Measurements from ENCODE around the gene CRLF2. TPM values are rescaled to one million over a fixed set of nuclear protein-coding genes. Genes with fewer than 3 reads are reported as not detected.
"Not testable (repeated sequence)": the region's sequence is repeated elsewhere in the genome, so short reads cannot be mapped to it uniquely, and the experiment has no call there.

Gene CRLF2
- polyA plus RNA-seq, 1 donor from 2014 or later, result not detected

DNA sequence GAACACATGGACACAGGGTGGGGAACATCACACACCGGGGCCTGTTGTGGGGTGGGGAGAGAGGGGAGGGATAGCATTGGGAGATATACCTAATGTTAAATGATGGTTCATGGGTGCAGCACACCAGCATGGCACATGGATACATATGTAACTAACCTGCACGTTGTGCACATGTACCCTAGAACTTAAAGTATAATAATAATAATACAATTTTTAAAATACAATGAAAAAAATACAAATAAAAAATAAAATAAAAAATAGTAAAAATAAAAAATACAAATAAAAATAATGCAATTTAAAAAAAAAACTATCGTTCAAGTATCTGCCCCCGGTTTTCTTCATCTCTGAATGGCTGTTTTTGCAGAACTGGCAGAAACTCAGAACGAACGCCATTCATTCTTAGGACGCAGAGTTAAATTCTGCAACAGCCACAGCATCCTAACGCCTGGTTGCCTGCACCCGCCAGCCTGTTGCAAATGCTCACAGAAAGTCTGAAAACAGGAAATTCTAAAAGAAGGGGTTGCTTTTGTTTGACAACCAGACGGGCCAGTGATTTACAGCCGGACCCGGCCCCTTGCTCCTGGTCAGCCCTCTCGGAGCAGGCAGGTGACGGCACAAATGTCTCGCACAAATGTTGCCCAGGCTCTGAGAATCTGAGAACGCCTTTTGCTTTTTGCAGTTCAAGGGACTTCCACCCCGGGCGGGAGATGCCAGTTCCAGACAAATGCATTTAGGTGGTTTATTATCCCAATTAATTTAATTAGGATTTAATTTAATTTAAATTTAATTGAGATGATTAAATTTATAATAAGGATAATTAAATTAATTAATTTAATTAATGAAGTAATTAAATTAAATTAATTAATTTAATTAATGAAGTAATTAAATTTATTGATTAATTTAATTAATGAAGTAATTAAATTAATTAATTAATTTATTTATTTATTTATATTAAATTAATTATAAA is 47.8 kb downstream of the CRLF2 start:
- H3K9me3 Mint-ChIP-seq, result peaks cover 0 to 1% (median 0%) of the 10 kb centered on the region in 3 donors
- peaks cover 0 to 2% (median 0%) of the 10 kb centered on the region in 3 donors for H3K4me1 Mint-ChIP-seq
- peaks cover 9% of the 10 kb centered on the region for H3K27me3 Mint-ChIP-seq
- no peaks in the 10 kb centered on the region for H3K36me3 Mint-ChIP-seq
- no peak overlapping the region for H3K27ac Mint-ChIP-seq
- no peak overlapping the region for H3K4me3 Mint-ChIP-seq

DNA sequence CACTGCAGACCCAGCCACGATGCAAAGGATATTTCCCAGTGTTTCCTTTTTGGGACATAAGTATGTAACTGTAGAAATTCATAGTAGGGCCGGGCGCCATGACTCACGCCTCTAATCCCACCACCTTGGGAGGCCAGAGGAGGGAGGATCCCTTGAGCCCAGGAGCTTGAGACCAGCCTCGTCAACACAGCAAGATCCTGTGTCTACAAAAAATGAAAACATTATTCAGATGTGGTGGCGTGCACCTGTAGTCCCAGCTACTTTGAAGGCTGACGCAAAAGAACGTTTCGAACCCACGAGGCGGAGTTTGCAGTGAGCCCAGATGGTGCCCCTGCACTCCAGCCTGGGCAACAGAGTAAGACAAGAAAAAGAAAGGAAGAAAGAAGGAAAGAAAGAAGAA is 49.2 kb downstream of the CRLF2 start:
- Mint-ChIP-seq H3K27me3 (peaks cover 9% of the 10 kb centered on the region), H3K9me3 (peaks cover 0 to 5% (median 0%) of the 10 kb centered on the region in 3 donors), H3K4me1 (peaks cover 0 to 2% (median 0%) of the 10 kb centered on the region in 3 donors), H3K27ac (no peak overlapping the region), H3K4me3 (peak overlapping the region in 1 of 4 donors; percentile 65), H3K36me3 (no peaks in the 10 kb centered on the region)

DNA sequence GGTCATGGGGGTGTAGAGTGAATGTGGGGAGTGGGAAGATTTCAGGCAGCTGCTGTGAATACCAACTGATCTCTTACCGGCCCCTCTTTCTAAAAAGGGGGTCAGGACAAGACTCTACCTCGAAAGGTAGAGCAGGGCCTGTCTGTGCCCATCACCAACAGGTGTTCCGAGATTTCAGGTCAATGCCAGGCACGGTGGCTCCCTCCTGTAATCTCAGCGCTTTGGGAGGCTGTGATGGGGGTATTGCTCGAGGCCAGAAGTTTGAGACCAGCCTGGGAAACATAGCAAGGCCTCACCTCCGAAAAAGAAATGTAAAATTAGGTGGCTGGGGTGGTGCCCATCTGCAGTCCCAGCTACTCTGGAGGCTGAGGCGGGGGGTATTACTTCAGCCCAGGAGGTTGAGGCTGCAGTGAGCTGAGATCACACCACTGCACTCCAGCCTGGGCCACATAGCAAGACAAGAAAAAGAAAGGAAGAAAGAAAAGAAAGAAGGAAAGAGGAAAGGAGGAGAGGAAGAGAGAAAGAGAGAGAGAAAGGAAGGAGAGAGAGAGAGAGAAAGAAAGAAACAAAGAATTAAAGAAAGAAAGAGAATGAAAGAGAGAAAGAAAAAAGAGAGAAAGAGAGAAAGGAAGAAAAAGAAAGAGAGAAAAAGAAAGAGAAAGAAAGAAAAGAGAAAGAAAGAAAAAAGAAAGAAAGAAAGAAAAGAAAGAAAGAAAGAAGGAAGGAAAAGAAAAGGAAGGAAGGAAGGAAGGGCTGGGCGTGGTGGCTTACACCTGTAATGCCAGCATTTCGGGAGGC is 50.1 kb downstream of the CRLF2 start:
- Mint-ChIP-seq H3K36me3 (no peaks in the 10 kb centered on the region), H3K27me3 (peaks cover 9% of the 10 kb centered on the region), H3K27ac (no peak overlapping the region), H3K4me3 (no peak overlapping the region), H3K4me1 (peaks cover 0 to 2% (median 0%) of the 10 kb centered on the region in 3 donors), H3K9me3 (peaks cover 0 to 5% (median 0%) of the 10 kb centered on the region in 3 donors)

DNA sequence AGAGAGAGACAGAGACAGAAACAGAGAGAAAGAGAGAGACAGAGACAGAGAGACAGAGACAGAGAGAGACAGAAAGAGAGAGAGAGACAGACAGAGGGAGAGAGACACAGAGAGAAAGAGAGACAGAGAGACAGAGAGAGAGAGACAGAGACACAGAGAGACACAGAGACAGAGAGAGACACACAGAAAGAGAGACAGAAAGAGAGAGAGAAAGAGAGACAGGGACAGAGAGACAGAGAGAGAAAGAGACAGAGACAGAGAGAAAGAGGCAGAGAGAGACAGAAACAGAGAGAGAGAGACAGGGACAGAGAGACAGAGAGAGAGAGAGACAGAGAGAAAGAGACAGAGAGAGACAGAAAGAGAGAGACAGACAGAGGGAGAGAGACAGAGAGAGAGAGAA is 52.9 kb downstream of the CRLF2 start:
- H3K36me3 Mint-ChIP-seq, result no peaks in the 10 kb centered on the region
- no peaks in the 10 kb centered on the region for H3K4me1 Mint-ChIP-seq
- H3K4me3 Mint-ChIP-seq, result no peak overlapping the region
- peaks cover 5% of the 10 kb centered on the region for H3K27me3 Mint-ChIP-seq
- H3K9me3 Mint-ChIP-seq, result peaks cover 0 to 5% (median 0%) of the 10 kb centered on the region in 3 donors
- H3K27ac Mint-ChIP-seq, result peak overlapping the region in 2 of 3 donors; percentile 85 to 90

DNA sequence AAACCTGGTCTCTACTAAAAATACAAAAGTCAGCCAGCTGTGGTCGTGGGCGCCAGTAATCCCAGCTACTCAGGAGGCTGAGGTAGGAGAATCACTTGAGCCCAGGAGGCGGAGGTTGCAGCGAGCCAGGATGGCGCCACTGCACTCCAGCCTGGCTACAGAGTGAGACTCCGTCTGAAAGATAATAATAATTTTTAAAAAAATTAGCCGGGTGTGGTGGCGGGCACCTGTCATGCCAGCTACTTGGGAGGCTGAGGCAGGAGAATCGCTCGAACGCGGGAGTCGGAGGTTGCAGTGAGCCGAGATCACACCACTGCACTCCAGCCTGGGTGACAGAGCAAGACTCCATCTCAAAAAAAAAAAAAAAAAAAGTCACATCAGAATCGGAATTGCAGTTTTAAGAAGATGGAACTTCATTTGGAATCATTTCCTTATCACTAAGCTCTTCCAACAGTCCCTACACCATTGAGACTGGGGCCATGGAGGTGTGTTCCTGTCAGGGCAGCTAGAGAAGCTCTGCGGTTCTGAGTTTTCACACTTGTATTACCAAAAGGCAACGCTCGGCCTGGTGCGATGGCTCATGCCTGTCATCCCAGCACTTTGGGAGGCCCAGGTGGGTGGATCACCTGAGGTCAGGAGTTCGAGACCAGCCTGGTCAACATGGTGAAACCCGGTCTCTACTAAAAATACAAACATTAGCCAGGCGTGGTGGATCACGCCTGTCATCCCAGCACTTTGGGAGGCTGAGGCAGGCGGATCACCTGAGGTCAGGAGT is 55.6 kb downstream of the CRLF2 start:
- not testable (repeated sequence) for H3K4me3 Mint-ChIP-seq, H3K9me3 Mint-ChIP-seq, H3K36me3 Mint-ChIP-seq, H3K27ac Mint-ChIP-seq, H3K27me3 Mint-ChIP-seq, H3K4me1 Mint-ChIP-seq

DNA sequence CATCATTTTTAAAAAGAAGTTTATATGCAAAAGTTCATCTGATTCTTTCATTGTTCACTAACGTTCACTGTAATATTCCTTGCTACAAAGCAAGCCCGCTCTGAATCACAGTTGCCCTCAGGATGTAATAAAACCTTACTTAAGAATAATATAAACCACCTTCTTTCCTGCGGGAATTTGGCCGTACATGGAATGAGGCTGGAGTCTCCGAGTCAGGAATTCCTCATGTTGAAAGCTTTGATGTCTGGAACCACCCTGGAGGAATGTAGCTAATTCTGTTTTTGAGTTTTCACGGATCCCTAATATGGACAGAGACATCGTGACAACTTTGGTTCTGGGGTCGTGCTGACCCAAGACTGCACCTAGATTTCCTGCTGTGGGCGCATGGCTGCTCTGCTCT is 58.5 kb downstream of the CRLF2 start:
- Mint-ChIP-seq H3K27me3 (peaks cover 2% of the 10 kb centered on the region), H3K9me3 (peaks cover 0 to 2% (median 0%) of the 10 kb centered on the region in 3 donors), H3K36me3 (no peaks in the 10 kb centered on the region), H3K4me1 (no peaks in the 10 kb centered on the region), H3K27ac (peak overlapping the region in 1 of 3 donors; percentile 39), H3K4me3 (no peak overlapping the region)

GRCh38 chrX:1152090-1152489 is 60.4 kb downstream of the CRLF2 start:
- Mint-ChIP-seq H3K4me1 (no peaks in the 10 kb centered on the region), H3K27me3 (peaks cover 2% of the 10 kb centered on the region), H3K27ac (no peak overlapping the region), H3K4me3 (no peak overlapping the region), H3K36me3 (no peaks in the 10 kb centered on the region), H3K9me3 (peaks cover 0 to 2% (median 0%) of the 10 kb centered on the region in 3 donors)

- peaks cover 2% of the 10 kb centered on the region for H3K27me3 Mint-ChIP-seq
- peak overlapping the region in 1 of 4 donors; percentile 3 for H3K4me3 Mint-ChIP-seq
- no peaks in the 10 kb centered on the region for H3K4me1 Mint-ChIP-seq
- peaks cover 0 to 2% (median 0%) of the 10 kb centered on the region in 3 donors for H3K9me3 Mint-ChIP-seq
- no peaks in the 10 kb centered on the region for H3K36me3 Mint-ChIP-seq
- no peak overlapping the region for H3K27ac Mint-ChIP-seq
Observed at GRCh38 chrX:1151378-1152077, 60.9 kb downstream of the CRLF2 start.

DNA sequence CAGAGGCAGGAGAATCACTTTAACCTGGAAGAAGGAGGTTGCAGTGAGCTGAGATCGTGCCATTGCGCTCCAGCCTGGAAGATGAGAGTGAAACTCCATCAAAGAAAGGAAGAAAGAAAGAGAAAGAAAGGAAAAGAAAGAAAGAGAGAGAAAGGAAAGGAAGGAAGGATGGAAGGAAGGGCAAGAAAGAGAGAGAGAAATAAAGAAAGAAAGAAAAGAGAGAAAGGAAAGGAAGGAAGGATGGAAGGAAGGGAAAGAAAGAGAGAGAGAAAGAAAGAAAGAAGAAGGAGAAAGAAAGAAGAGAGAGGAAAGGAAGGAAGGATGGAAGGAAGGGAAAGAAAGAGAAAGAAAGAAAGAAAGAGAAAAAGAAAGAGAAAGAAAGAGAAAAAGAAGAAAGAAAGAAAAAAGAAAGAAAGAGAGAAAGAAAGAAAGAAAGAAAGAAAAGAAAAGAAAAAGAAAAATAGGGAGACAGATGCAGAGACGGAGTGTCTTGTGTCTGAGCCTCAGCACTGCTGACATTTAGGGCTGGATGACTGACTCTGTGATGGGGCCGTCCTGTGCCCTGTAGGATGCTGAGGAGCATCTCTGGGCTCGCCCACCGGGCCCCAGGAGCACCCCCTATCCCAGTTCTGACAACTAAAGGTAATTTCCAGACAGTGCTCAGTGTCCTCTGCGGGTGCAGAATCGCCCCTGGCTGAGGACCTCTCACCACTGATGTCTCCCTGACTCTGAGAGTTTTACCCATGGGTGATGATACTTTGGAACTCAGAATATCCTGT is 61.7 kb downstream of the CRLF2 start:
- H3K4me1 Mint-ChIP-seq, result no peaks in the 10 kb centered on the region
- no peak overlapping the region for H3K27ac Mint-ChIP-seq
- no peaks in the 10 kb centered on the region for H3K36me3 Mint-ChIP-seq
- peaks cover 2% of the 10 kb centered on the region for H3K27me3 Mint-ChIP-seq
- H3K9me3 Mint-ChIP-seq, result peaks cover 0 to 2% (median 0%) of the 10 kb centered on the region in 3 donors
- no peak overlapping the region for H3K4me3 Mint-ChIP-seq

DNA sequence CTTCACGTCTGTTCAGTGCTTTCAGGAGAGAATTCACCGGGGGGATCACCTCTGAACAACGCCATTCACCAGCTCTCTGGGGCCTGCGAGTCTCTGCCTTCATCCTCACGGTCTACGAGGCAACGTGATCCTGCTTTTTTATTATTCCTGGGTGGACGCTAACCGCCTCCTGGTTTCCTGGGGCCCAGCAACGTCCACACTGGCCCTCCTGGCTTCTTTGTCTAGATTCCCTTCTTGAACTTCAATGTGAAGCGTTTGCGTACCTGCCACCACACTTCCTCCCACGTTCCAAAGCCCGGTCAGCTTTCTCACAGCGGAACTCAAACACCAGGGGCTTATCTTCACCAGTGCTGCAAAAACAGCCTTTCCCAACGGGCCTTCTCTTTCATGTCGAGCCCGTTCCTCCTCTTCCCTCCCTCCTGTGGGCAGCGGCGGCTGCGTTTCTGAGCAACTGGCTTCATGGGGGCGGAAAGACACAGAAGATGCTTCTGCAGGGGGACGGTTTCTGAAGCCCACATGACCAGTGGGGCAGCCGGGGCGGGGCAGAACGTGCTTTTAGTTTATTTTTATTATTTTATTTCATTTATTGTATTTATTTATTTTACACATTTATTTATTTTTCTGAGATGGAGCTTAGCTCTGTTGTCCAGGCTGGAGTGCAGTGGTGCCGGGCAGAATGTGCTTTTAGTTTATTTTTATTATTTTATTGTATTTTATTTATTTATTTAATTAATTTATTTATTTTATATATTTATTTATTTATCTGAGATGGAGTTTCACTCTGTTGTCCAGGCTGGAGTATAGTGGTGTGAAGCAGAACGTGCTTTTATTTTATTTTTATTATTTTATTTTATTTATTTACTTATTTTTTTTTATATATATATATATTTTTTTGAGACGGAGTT is 64.6 kb downstream of the CRLF2 start:
- H3K4me3 Mint-ChIP-seq, result no peak overlapping the region
- H3K36me3 Mint-ChIP-seq, result no peaks in the 10 kb centered on the region
- no peaks in the 10 kb centered on the region for H3K4me1 Mint-ChIP-seq
- peaks cover 2% of the 10 kb centered on the region for H3K27me3 Mint-ChIP-seq
- H3K9me3 Mint-ChIP-seq, result peaks cover 0 to 2% (median 0%) of the 10 kb centered on the region in 3 donors
- no peak overlapping the region for H3K27ac Mint-ChIP-seq

GRCh38 chrX:1144293-1144692 is 68.2 kb downstream of the CRLF2 start:
- H3K36me3 Mint-ChIP-seq, result no peaks in the 10 kb centered on the region
- no peaks in the 10 kb centered on the region for H3K9me3 Mint-ChIP-seq
- H3K27ac Mint-ChIP-seq, result no peak overlapping the region
- H3K4me3 Mint-ChIP-seq, result no peak overlapping the region
- no peaks in the 10 kb centered on the region for H3K4me1 Mint-ChIP-seq
- no peaks in the 10 kb centered on the region for H3K27me3 Mint-ChIP-seq
